Stimulated activated CD8-positive, alpha-beta memory T cell treated with anti-CD3 and anti-CD28 coated beads, Interleukin-15, amount 100 ng/mL, for 24 hours (primary cell): ENCODE measurements around the gene RPL28.
"Not testable (repeated sequence)": the region's sequence is repeated elsewhere in the genome, so short reads cannot be mapped to it uniquely, and the experiment has no call there.

Experiments
- DNase-seq: peaks from one replicate; pipeline ENCODE4 v3.0.0-alpha.2; 2020; ENCODE audit warnings: low read depth

RPL28 gene

DNA sequence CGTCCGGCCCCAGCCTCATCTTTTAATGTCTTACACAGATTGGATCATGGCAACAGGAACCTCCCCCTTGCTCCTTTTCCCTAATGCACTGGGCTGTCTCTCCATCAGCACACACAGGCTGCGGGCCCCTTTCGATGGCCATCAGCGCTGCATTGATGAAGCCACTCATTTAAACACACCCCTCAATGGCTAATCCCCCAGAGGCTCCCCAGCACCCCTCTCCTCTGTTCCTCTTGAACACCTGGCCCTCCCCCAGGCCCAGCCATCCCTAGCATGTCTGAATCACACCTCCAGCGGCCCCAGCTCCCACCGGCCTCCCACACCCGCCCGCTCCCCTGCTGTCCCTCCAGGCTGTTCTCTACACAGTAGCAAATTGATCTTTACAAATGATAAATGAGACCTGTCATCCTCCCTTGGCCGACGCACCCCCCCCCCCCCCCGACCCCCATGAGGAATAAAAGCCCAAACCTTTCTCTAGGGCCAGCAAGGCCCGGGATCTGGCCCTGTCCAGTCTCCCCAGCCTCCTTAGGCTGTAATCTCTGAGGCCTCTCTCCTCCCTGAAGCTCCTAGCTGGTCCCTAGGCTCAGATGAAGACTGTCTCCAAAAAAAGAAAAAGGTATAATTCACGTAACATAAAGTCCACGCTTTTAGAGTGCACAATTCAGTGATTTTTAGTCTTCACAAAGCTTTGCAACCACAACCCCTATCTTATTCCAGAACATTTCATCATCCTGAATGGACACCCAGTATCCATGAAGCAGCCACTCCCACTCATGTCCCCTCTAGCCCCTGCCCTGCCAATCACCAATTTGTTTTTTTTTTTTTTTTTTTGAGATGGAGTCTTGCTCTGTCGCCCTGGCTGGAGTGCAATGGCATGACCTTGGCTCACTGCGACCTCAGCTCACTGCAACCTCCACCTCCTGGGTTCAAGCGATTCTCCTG is 7.4 kb downstream of the RPL28 start:
- DNase-seq = no peak

GRCh38 chr19:55398200-55398925 is 12.6 kb downstream of the RPL28 start:
- no peak for DNase-seq

DNA sequence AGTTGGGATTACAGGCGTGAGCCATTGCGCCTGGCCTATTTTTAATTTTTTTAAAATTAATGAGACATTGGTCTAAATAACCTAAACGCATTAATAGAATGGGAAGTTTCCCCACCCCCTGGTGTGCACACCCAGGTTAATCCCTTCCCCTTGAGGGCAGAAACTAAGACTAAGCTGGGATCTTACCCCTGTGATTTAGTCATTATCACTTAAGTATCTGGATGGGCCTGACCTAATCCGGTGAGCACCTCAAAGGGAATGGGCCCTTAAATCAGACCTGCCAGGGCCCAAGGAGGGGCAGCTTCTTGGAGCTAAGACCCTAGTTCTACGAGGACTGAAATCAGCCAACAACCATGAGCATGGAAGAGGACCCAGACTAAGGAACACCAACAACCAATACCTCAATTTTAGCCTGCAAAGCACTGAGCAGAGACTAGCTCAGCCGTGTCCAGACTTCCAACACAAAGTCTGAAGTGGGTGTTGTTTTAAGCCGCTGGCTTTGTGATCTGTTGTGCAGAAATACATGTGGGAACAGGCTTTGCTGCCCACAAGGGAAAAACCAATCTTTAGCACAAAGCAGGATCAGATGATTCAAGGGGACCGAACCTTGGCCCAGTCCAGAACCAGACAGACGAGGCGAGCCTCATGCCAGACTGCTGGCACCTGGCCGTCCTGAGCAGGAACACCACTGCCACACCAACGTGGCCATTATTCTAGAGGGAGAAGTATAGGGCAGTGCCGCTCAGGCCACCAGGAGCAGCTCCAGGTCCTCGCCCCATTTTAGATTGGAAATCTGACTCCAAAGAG is 14.8 kb downstream of the RPL28 start:
- no peak for DNase-seq

DNA sequence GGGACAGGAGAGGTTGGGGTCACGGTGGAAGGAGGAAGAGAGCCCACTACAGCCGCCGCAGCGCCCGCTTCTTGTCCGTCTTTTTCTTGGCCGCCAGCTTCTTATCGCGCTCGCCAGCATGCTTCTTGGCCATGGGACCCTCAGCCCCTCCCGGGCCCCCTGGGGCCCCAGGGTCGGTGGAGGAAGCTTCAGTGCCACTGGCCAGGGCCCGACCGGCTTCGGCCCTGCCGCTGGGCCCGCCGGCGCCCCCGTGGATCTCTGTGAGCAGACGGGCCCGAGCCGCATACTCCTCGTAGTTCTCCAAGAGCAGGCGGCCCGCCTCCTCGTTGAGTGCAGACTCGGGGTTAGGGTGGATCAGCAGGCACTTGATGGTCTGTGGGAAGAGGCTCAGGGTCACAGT is 15.7 kb downstream of the RPL28 start:
- DNase-seq = not testable (repeated sequence)

- no peak for DNase-seq
Observed at GRCh38 chr19:55402509-55402908, 16.8 kb downstream of the RPL28 start.

DNA sequence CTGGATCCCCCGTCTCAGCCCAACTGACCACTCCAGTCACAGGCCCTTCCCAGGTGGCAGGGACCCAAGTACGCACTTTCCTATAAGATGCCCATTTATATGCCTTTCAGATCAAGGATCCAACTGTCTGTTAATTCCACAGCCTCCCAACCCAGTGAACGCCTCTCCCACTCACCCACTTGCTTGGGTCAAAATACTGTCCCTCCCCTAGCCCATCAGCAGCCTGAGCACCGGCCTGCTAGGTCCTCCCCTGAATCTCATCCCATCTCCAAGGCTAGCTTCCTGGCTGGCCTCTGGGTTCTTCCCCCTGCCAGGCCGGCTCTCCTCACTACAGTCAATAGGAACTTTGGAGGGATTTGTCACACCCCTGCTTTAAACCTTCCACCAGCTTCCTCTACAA is 19.9 kb downstream of the RPL28 start:
- no peak for DNase-seq

DNA sequence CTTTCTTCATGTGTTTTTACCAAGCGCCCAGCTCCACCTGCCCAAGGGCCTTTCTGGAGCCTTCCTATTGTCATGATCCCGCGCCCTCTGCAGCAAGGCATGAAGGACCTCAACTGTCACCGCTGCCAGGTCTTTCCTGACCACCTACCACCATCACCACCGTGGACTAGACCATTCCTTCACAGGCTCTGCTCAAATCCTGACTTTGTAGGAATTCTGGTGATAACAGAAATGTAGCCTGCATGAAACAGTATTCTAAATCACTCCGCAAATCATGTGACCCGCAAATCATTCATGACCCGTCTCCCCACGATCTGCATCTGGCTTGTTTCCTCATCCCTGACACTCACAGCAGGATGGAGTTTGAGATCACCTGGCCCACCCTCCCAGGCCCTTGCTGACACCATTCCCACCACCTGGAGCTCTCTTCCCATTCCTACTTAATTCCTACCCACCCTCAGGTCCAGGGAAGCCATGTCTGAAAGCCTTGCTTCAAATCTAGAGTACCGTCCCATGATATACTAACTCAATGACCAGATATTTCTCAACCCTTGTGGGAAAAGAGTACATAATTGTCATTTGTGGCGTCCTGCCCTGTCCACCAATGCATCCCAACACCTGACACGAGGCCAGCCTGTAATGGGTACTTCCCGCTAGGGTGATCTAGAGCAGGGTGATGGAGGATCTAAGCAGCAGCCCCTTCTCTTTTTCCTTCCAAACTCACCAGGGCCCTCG is 20.5 kb downstream of the RPL28 start:
- no peak for DNase-seq

DNA sequence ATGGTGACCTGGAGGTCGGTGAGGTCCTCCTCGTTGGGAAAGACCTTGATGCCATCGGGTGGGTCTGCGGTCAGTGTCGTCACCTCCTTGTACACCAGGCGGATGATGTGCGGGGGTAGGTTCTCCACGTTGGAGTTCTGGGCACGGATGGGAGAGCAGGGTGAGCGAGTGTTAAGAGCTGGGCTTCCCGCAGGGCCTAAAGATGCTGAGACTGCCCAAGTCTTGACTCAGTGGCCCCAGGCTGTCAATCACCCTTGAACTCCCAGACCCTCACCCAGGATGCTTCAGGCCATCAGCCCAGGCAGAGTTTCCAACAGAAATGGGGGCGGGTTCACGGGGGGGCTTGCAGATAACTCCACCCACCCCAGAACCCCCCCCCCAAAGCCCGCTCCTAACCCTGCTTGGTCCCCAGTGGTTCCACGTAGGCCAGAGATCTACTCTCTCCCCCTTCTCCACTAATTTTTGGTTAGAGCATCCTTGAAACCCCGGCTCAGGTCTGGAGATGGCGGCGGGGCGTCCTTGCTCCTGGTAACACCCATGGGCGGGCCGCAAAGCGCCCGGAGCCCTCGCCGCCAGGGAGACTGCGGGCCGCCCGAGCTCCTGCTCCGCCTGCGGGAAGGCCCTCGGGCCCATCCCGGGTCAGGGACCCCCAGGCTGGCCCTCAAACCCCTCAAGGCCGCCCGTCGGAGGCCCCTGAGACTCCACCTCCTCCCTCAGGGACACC is 21.3 kb downstream of the RPL28 start:
- DNase-seq = no peak

DNA sequence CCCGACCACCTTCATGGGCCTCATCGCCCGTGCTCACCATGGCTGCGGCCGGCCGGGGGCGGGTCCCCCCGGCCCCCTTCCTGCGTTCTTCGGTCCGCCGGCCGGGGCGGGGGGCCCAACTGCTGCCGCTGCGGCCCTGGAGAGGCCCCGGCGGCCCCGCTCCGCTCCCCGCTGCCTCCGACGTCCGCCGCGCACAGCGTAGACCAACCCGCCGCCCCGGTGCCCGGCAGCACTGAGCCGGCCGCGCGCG is 21.7 kb downstream of the RPL28 start, which contains the start of gene UBE2S:
Gene UBE2S (minus strand): TSS at position 239 of the 250 bp plus-strand sequence. CDS start 199 bp downstream, at position 40.
- not testable (repeated sequence) for DNase-seq

GRCh38 chr19:55407800-55408532 is 22.2 kb downstream of the RPL28 start:
- DNase-seq = peak; percentile 92

DNA sequence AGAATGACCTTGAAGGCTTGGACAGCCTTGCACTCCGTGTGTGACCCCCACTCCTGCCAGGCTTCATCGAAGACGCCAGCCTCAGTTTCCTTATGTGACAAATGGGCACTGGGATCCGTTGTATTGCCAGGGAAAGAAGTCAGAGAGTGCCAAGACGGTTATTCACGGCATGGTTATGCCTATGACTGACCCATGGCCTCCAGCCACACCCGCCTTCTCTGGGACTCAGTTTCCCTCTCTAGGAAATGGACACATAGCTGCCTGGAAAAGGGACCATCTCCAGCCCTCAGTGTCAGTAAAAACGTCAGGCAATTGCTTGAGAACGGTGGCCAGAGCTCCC is 22.8 kb downstream of the RPL28 start:
- no peak for DNase-seq

GRCh38 chr19:55409179-55409578 is 23.4 kb downstream of the RPL28 start:
- not testable (repeated sequence) for DNase-seq

DNA sequence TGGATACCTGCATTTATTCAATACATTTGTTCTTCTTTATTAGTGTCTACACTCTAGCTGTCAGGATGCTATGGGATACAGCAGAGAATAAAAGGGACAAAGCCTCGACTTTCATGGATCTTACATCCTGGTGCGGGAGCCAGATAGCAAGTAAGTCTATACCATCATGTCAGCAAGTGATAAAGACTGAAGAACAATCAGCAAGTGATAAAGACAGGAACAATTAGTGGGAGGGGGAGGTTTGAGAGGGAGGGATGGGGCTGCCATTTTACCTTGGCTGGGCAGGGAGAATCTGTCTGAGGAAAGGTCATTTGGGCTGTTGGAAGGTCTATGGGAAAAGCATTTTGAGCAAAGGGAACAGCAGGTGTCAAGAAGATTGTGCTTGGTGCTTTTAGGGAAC is 24.4 kb downstream of the RPL28 start:
- no peak for DNase-seq

GRCh38 chr19:55418185-55418584 is 32.5 kb downstream of the RPL28 start:
- no peak for DNase-seq

- DNase-seq = no peak
Observed at GRCh38 chr19:55419103-55419502, 33.4 kb downstream of the RPL28 start.

- no peak for DNase-seq
Observed at GRCh38 chr19:55419624-55420236, 34.0 kb downstream of the RPL28 start.

GRCh38 chr19:55421281-55421680 is 35.5 kb downstream of the RPL28 start:
- DNase-seq = not testable (repeated sequence)

GRCh38 chr19:55423225-55424005 is 37.7 kb downstream of the RPL28 start:
- no peak for DNase-seq

DNA sequence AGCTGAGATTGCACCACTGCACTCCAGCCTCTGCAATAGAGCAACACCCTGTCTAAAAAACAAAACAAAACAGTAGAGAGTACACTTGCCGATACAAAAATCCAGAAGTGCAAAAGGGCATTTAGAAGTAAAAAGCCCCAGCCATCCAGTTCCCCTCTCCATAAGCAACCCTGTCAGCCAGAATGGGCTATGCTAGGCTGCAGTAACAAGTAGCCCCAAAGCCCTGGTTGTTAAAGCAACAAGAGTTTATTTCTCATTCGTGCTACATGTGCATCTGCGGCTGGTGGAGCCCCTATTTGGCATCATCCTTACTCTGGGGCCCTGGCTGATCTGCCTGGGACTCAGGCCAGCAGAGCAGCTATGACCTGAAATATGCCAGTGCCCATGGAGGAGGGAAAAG is 38.8 kb downstream of the RPL28 start:
- no peak for DNase-seq
